Prostate gland (tissue), 2 donors: ENCODE results near the gene TDRD1.

Experiments used
- CTCF ChIP-seq, 4 experiments: fragments of 200-600 bp in 2 of 4; fragments of 450-650 bp in 2 of 4; sonication (generic) in 2 of 4; IDR thresholded peaks; 1 replicate in 3 of 4; 2 replicates in 1 of 4; pipeline ENCODE4 v1.5.1; 2016 to 2019; ENCODE audit warnings: antibody characterized with exemption in 4 of 4, mild to moderate bottlenecking in 2 of 4, moderate library complexity in 2 of 4
- POLR2A ChIP-seq: fragments of 450-650 bp; IDR thresholded peaks from one replicate; pipeline ENCODE4 v1.6.1; 2016; ENCODE audit warnings: antibody characterized with exemption, mild to moderate bottlenecking
- POLR2AphosphoS5 ChIP-seq: sonication (generic); formaldehyde crosslinking; IDR thresholded peaks from one replicate; pipeline ENCODE4 v1.6.1; 2017; ENCODE audit warnings: antibody characterized with exemption

DNA sequence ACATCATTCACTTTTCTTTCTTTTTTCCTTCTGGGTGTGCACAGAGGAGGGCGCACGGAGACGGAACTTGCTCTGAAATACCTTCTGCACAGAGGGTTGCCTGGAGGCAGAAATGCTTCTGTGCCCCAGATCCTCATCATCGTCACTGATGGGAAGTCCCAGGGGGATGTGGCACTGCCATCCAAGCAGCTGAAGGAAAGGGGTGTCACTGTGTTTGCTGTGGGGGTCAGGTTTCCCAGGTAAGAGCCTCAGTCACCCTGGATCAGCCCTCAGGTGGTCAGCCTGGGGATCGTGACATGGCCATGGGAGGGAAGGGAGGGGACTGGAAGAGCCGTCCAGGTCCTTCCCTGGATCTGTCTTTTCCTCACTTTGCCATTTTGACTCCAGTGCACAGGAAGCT lies 93.5 kb downstream of the TDRD1 start:
- no peak for TF ChIP-seq CTCF (IDR thresholded peaks at IDR 0.05)
- TF ChIP-seq POLR2A, result no peak
- no peak for TF ChIP-seq POLR2AphosphoS5
